Keratinocyte (primary cell): ENCODE results near the gene GRM5. TPM values are rescaled to one million over a fixed set of nuclear protein-coding genes. Genes with fewer than 3 reads are reported as not detected.
"Not testable (repeated sequence)": the region's sequence is repeated elsewhere in the genome, so short reads cannot be mapped to it uniquely, and the experiment has no call there.

Experiments
- DNase-seq: peaks from one replicate; pipeline ENCODE4 v3.0.0-alpha.2; 2011; ENCODE audit warnings: low read depth, missing footprints, low spot score
- FAIRE-seq: peaks from 2 replicates; lab custom pipeline; 2011; peaks lifted over from hg19 to GRCh38; lab: Jason Lieb, UNC
- H2AFZ ChIP-seq: 2 replicates; pipeline ENCODE4 v1.6.0; 2012; ENCODE audit warnings: low read length, control low read depth, inconsistent platforms; ENCODE audit not compliant: control insufficient read depth
- H3K27ac ChIP-seq: 2 replicates; pipeline ENCODE4 v1.5.1; 2011; ENCODE audit warnings: low read length; ENCODE audit not compliant: control insufficient read depth, insufficient read depth
- H3K27me3 ChIP-seq: 3 replicates; pipeline ENCODE4 v1.6.0; 2011; ENCODE audit warnings: low read length; ENCODE audit not compliant: control insufficient read depth, insufficient read depth; ENCODE audit errors: extremely low read depth
- H3K36me3 ChIP-seq, 2 experiments: 2 replicates in 1 of 2; 3 replicates in 1 of 2; pipeline ENCODE4 v1.5.1; 2011; ENCODE audit warnings: low read length in 2 of 2, mild to moderate bottlenecking in 1 of 2; ENCODE audit not compliant: control insufficient read depth in 2 of 2, insufficient read depth in 2 of 2; ENCODE audit errors: extremely low read depth in 1 of 2
- H3K4me1 ChIP-seq: 3 replicates; pipeline ENCODE4 v1.5.1; 2011; ENCODE audit warnings: low read length; ENCODE audit not compliant: control insufficient read depth, insufficient read depth; ENCODE audit errors: extremely low read depth
- H3K4me2 ChIP-seq: 3 replicates; pipeline ENCODE4 v1.6.0; 2011; ENCODE audit warnings: low read depth, low read length; ENCODE audit not compliant: control insufficient read depth, insufficient read depth; ENCODE audit errors: extremely low read depth
- H3K4me3 ChIP-seq, 3 experiments: fragments of 200-600 bp in 1 of 3; sonication (generic) in 1 of 3; 2 replicates in 2 of 3; 3 replicates in 1 of 3; pipeline ENCODE4 v1.5.1; 2011 to 2016; ENCODE audit warnings: low read length in 3 of 3, mild to moderate bottlenecking in 3 of 3, control low read depth in 2 of 3, inconsistent platforms in 1 of 3, low read depth in 1 of 3, mixed read lengths in 1 of 3, mixed run types in 1 of 3, moderate library complexity in 1 of 3; ENCODE audit not compliant: control insufficient read depth in 2 of 3, insufficient read depth in 2 of 3; ENCODE audit errors: extremely low read depth in 1 of 3
- H3K79me2 ChIP-seq: 2 replicates; pipeline ENCODE4 v1.6.0; 2012; ENCODE audit warnings: low read length; ENCODE audit not compliant: control insufficient read depth, insufficient read depth
- H3K9ac ChIP-seq: 3 replicates; pipeline ENCODE4 v1.6.0; 2011; ENCODE audit warnings: low read length; ENCODE audit not compliant: control insufficient read depth, insufficient read depth; ENCODE audit errors: extremely low read depth
- H3K9me1 ChIP-seq: 3 replicates; pipeline ENCODE4 v1.6.0; 2011; ENCODE audit warnings: low read length; ENCODE audit not compliant: control insufficient read depth, insufficient read depth; ENCODE audit errors: extremely low read depth
- H3K9me3 ChIP-seq: 2 replicates; pipeline ENCODE4 v1.5.1; 2012; ENCODE audit warnings: low read depth, low read length; ENCODE audit not compliant: control insufficient read depth
- H4K20me1 ChIP-seq: 3 replicates; pipeline ENCODE4 v1.6.0; 2011; ENCODE audit warnings: low read length; ENCODE audit not compliant: control insufficient read depth, insufficient read depth; ENCODE audit errors: extremely low read depth
- EZH2 ChIP-seq: IDR thresholded peaks from one replicate; pipeline ENCODE4 v1.6.1; 2012; ENCODE audit warnings: inconsistent platforms, mild to moderate bottlenecking, low read length, moderate library complexity
- dilution Hi-C: fragments of 300-500 bp; cut with MboI; formaldehyde crosslinking; loops from one replicate; pipeline ENCODE4 v1.7.0; 2020; ENCODE audit warnings: low sequenced_read_pairs; ENCODE audit not compliant: extremely low pct_ligation_motif_present
- polyA plus RNA-seq, 5 experiments: library from polyadenylated mRNA; depleted of rRNA in 3 of 5; stranded (reverse) in 3 of 5; stranded (forward) in 1 of 5; unstranded in 1 of 5; fragments of >200 nt; gene quantifications; 1 replicate in 1 of 5; 2 replicates in 3 of 5; 3 replicates in 1 of 5; pipeline versions ENCODE4 v1.2.1 to v1.2.3, GENCODE V29; 2011 to 2012; ENCODE audit warnings: missing spikeins in 2 of 5, low read depth in 1 of 5, low replicate concordance in 1 of 5

Gene GRM5
- polyA plus RNA-seq, 1 donor (not counting 4 experiments of a cell fraction or from before 2014, with no cell fraction given) = not detected

GRCh38 chr11:88950975-88951374 lies 114.8 kb downstream of the GRM5 start:
- Histone ChIP-seq H3K9me1 (no peaks in the 10 kb centered on the region), H3K27ac (no peak overlapping the region), H3K4me1 (no peaks in the 10 kb centered on the region), H3K9ac (no peak overlapping the region), H4K20me1 (no peaks in the 10 kb centered on the region), H3K4me3 (no peak overlapping the region), H3K27me3 (no peaks in the 10 kb centered on the region), H3K9me3 (no peaks in the 10 kb centered on the region), H3K36me3 (no peaks in the 10 kb centered on the region), H2AFZ (no peak overlapping the region), H3K4me2 (no peak overlapping the region), H3K79me2 (no peaks in the 10 kb centered on the region)
- no peak for TF ChIP-seq EZH2
- dilution Hi-C loops = no loop called here
- FAIRE-seq (no peak), DNase-seq (no peak)

DNA sequence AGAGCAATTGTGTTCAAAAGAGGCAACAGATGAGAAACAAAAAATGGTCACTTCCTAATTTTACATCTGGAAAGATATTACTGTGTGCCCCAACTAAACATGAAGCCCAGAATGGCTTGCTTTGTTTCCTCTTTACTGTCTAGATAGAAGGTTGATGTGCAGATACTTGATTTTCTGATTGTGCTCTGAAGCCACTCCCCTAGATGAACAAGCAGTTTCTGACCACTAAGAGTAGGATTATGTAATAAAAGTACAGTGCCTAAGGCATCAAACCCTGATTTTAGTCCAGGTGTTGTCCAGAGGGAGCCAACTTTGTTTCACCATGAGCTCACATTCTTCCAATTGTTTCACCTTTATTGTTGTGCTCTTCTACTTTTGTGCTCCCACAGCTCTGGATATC lies 116.9 kb downstream of the GRM5 start:
- FAIRE-seq (peak; percentile 76), DNase-seq (peak; percentile 11)
- H3K27ac ChIP-seq, H3K4me3 ChIP-seq, H3K9ac ChIP-seq, H3K4me2 ChIP-seq, H3K36me3 ChIP-seq, dilution Hi-C loops, H3K27me3 ChIP-seq, H3K9me1 ChIP-seq, H2AFZ ChIP-seq, H3K9me3 ChIP-seq, H4K20me1 ChIP-seq, H3K79me2 ChIP-seq, H3K4me1 ChIP-seq: not testable (repeated sequence)

DNA sequence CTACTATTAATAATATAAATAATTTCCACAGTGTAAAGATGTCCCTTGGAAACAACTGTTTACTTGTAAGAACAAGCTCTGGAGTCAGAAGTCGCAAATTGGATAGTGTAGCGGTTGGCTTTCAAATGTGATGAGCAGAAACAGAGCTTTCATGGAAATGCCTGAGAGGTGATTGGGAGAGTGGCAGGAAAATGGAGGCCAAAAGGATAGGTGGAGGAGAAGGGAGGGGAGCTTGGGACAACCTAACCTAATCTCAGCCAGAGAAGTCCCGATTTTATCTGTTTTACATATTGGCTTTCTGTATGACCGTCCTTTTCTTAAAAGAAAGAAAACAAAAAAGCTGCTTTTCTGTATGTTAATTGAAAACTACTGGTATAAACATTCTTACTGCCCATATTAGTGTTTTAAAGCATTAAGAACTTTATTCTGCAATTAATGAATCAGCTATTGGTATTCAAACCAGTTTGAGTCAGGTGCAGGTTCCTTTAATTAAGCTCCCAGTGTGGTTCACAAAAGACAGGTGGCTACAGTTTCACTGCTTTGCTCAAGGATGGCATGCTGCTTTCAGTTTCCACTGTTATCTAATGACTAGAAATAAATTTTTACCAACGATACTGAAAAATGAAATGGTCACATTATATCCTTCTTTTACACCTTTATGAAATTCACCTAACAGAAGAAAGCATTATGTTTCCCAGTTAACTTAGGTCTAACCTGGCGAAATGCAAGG lies 117.8 kb downstream of the GRM5 start:
- H3K4me3 ChIP-seq, H3K27me3 ChIP-seq, H2AFZ ChIP-seq, H3K4me2 ChIP-seq, H3K27ac ChIP-seq, H3K9me3 ChIP-seq, H3K4me1 ChIP-seq, dilution Hi-C loops, H3K36me3 ChIP-seq, H3K9me1 ChIP-seq, DNase-seq, H4K20me1 ChIP-seq, H3K9ac ChIP-seq, FAIRE-seq, H3K79me2 ChIP-seq: not testable (repeated sequence)

- DNase-seq, H3K79me2 ChIP-seq, H3K27me3 ChIP-seq, H3K36me3 ChIP-seq, H2AFZ ChIP-seq, H3K4me2 ChIP-seq, H3K27ac ChIP-seq, H4K20me1 ChIP-seq, H3K9ac ChIP-seq, H3K9me3 ChIP-seq, FAIRE-seq, H3K4me3 ChIP-seq, H3K9me1 ChIP-seq, dilution Hi-C loops, H3K4me1 ChIP-seq: not testable (repeated sequence)
These were observed 136.1 kb downstream of the GRM5 start for GRCh38 chr11:88929665-88930064.

DNA sequence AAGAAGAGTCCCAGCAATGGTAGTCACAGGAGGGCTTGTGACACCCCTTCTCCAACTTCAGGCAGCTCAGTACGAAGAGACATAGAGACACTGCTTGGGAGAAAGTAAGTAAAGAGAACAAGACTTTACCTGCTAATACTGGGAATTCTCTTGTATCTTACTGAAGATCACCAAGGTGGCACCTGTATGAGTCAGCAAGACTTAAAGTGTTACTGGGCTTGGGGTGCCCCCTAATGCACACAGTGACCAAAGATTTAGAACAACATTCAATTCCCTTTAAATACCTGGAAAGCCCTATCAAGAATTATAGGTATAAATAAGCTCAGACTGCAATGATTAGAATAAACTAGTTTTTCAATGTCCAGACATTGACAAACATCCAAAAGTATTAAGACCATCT lies 148.7 kb downstream of the GRM5 start:
- FAIRE-seq, H4K20me1 ChIP-seq, DNase-seq, H3K36me3 ChIP-seq, H3K9me3 ChIP-seq, H3K4me3 ChIP-seq, H3K79me2 ChIP-seq, H3K27me3 ChIP-seq, H3K27ac ChIP-seq, H3K4me2 ChIP-seq, dilution Hi-C loops, H2AFZ ChIP-seq, H3K9ac ChIP-seq, H3K4me1 ChIP-seq, H3K9me1 ChIP-seq: not testable (repeated sequence)
